ENCODE data around the gene NSF.
A peak's percentile ranks its signal among the peaks of the same experiment; 100 is the strongest.
"Not testable (repeated sequence)": the region's sequence is repeated elsewhere in the genome, so short reads cannot be mapped to it uniquely, and the experiment has no call there.

Gene NSF

GRCh38 chr17:46590157-46591146 is at the start of gene NSF:
TSS of gene NSF (plus strand) at chr17:46590669. CDS start at chr17:46590776, 107 bp downstream.
- FAIRE-seq: peak; percentile 97
- DNase-seq (ENCODE audit: low spot score): not testable (repeated sequence)

- DNase-seq (ENCODE audit: low spot score); FAIRE-seq: not testable (repeated sequence)
Observed at GRCh38 chr17:46548607-46549006, 41.9 kb upstream of the NSF start.

- FAIRE-seq; DNase-seq (ENCODE audit: low spot score): not testable (repeated sequence)
Observed at GRCh38 chr17:46559155-46559554, 31.3 kb upstream of the NSF start.

- not testable (repeated sequence) for FAIRE-seq; DNase-seq (ENCODE audit: low spot score)
Observed at GRCh38 chr17:46560048-46560447, 30.4 kb upstream of the NSF start.

GRCh38 chr17:46566284-46566683 is 24.2 kb upstream of the NSF start:
- not testable (repeated sequence) for DNase-seq (ENCODE audit: low spot score)

GRCh38 chr17:46566980-46567379 is 23.5 kb upstream of the NSF start:
- DNase-seq (ENCODE audit: low spot score); FAIRE-seq: not testable (repeated sequence)

More at GRCh38 chr17:46566284-46566683, 24.2 kb upstream of the NSF start:
- not testable (repeated sequence) for FAIRE-seq

GRCh38 chr17:46571796-46572195 is 18.7 kb upstream of the NSF start:
- FAIRE-seq; DNase-seq (ENCODE audit: low spot score): not testable (repeated sequence)

- not testable (repeated sequence) for DNase-seq (ENCODE audit: low spot score)
- FAIRE-seq: peak; percentile 100
Observed at GRCh38 chr17:46579083-46580075, 11.1 kb upstream of the NSF start, which contains the start of gene ARL17A. TSS of gene ARL17A (minus strand) at chr17:46579691. CDS start at chr17:46576322, 3,369 bp downstream.

GRCh38 chr17:46580082-46580481 is 10.4 kb upstream of the NSF start:
- DNase-seq (ENCODE audit: low spot score); FAIRE-seq: not testable (repeated sequence)

- peak; percentile 69 for FAIRE-seq
Observed at GRCh38 chr17:46585444-46585843, 5.0 kb upstream of the NSF start.

GRCh38 chr17:46591332-46591731 is 863 bp downstream of the NSF start:
- FAIRE-seq: not testable (repeated sequence)

More at GRCh38 chr17:46585444-46585843, 5.0 kb upstream of the NSF start:
- not testable (repeated sequence) for DNase-seq (ENCODE audit: low spot score)

GRCh38 chr17:46598344-46598931 is 8.0 kb downstream of the NSF start:
- not testable (repeated sequence) for DNase-seq (ENCODE audit: low spot score)
- FAIRE-seq: peak; percentile 74

More at GRCh38 chr17:46591332-46591731, 863 bp downstream of the NSF start:
- not testable (repeated sequence) for DNase-seq (ENCODE audit: low spot score)

GRCh38 chr17:46600767-46601166 is 10.3 kb downstream of the NSF start:
- not testable (repeated sequence) for FAIRE-seq; DNase-seq (ENCODE audit: low spot score)

- DNase-seq (ENCODE audit: low spot score): not testable (repeated sequence)
- FAIRE-seq: peak; percentile 17
Observed at GRCh38 chr17:46603125-46603524, 12.7 kb downstream of the NSF start.

GRCh38 chr17:46611304-46611703 is 20.8 kb downstream of the NSF start:
- DNase-seq (ENCODE audit: low spot score): not testable (repeated sequence)
- peak; percentile 93 for FAIRE-seq

GRCh38 chr17:46613876-46614275 is 23.4 kb downstream of the NSF start:
- FAIRE-seq: peak; percentile 66
- not testable (repeated sequence) for DNase-seq (ENCODE audit: low spot score)

GRCh38 chr17:46617121-46617520 is 26.7 kb downstream of the NSF start:
- FAIRE-seq; DNase-seq (ENCODE audit: low spot score): not testable (repeated sequence)

GRCh38 chr17:46618975-46619374 is 28.5 kb downstream of the NSF start:
- not testable (repeated sequence) for DNase-seq (ENCODE audit: low spot score); FAIRE-seq

GRCh38 chr17:46623790-46624189 is 33.3 kb downstream of the NSF start:
- not testable (repeated sequence) for DNase-seq (ENCODE audit: low spot score)
- peak; percentile 87 for FAIRE-seq

GRCh38 chr17:46624726-46625125 is 34.3 kb downstream of the NSF start:
- peak; percentile 48 for FAIRE-seq
- DNase-seq (ENCODE audit: low spot score): not testable (repeated sequence)
